HG03457 (cell line): ENCODE results near the gene EDARADD.

Source experiments
- ATAC-seq: cut with Tn5 transposase; IDR thresholded peaks from one replicate; pipeline ENCODE4 v1.9.1; 2021; ENCODE audit warnings: moderate number of reproducible peaks; ENCODE audit not compliant: unreplicated experiment

The EDARADD gene

DNA sequence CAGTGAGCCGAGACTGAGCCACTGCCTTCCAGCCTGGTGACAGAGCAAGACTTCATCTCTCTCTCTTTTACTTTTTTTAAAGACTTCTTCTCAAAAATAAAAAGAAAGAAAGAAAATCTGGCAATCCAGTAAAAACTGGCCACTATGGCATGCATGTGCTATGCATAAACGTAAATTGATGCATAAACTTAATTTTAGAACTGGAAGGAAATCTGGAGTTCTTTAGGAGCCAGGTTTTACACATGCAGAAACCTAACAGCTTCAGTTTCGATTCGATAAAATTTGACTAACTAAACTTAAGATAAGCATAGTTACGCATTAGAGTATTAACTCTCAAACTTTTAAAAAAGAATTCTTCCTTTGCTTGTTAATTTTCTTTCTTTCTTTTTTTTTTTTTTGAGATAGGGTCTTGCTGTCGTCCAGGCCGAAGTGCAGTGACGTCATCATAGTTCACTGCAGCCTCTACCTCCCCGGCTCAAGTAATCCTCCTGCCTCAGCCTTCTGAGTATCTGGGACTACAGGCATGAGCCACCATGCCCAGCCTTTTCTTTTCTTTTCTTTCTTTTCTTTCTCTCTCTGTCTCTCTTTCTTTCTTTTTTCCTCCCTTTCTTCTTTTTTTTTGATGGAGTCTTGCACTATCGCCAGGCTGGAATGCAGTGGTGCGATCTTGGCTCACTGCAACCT, 117.8 kb downstream of the EDARADD start:
- ATAC-seq: no peak

DNA sequence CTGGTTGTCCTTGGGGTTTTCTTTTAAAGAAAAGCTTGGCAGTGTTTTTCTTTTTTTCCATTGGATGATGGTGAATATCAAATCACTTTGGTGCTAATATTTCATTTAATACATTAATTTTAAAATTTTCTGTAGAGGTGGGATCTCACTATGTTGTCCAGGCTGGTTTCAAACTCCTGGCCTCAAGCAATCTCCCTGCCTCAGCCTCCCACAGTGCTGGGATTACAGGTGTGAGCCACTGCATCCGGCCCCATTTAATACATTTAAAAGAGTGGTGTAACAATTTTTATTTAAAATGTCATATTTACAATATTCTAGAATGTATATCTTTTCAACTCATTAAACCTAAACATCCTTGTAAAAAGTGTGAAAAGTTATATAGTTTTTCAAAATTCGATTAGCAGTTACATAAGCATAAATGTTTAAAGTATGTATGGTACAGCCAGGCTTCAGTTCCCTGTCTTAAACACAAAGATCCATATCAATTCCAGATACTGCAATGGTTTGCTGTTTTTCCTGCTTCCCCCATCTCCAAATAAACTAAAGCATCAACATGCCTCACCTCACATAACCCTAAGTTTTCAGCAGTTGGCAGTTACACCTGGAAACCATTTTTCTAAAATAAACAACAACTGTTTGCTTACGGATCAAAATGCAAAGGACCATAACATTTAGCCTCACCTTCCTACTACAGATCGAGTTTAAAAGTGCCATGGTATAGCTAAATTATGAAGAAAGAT, 120.8 kb downstream of the EDARADD start:
- no peak for ATAC-seq

DNA sequence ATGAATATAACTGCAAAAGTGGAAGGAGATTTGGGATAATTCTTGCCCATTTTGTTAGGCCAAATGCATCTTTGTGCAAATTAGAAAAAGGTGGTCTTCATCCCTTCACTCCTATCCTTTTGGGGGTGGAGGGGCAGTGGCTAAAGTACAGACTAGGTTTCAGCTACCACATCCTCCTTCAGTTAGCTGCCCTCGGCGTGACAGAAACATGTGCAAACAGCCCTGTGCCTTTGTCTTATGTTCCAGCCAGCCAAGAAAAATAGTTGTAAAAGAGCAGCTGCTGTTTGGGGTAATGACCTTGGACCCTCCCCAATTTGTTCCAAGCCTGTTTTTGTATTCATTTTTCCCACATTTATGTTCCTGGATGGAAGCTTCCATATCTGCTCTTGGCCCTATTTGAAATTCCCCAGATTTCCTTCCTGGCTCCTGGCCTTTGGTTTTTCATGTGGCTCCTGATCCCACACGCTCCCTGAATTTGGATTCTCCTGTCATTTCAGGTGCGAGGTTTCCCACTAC, 121.4 kb downstream of the EDARADD start:
- ATAC-seq: no peak

DNA sequence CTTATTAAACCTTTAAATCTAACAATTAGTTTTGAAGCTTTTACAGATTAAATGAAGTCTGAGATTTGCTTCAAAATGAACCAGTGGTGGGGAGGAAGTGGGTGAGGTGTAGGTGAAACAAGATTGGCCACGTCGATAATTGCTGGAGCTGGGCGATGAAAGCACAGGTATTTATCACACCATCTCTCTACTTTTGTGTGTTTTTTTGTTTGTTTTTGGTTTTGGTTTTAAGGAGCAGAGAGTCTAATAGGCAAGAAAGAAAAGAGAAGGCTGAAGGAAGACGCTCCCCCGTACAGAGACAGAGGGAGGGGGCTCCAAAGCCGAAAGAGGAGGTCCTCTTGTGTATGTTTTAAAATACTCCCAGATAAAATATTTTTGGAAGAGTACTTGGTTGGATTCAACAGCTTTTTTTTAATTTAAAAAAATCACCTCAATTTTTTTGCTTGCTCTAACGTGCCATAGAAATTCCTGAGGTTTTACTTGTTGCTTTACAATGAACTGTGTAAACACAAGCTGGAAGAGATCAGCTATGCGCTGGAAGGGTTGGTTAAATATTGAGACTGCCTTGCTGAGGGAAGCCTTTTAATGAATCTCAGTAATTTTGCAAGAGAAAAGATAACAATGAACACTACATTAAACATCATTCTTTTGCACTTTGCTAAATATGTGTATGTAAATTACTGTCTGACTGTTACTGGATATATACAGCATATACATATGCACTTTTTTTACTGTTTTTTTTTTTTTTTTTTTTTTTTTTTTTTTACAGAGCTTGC, 123.0 kb downstream of the EDARADD start:
- ATAC-seq: no peak

DNA sequence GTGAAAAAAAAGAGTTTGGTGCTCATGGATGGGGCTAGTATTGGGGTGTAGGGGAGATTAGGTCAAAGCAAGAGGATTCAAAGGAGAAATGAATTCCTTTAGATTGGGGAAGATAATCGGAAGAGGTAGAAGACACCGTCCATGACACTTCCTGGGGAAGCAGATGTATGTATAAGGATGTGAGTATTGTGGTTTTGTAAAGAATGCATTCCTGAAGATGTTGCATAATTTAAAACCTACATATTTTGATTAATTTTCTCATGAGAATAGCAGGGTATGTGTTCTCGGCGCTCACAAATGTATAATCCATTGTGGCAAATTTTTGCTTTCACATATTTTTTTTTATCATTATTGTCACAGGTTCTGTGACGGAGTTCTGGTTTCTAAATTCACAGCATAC, 124.2 kb downstream of the EDARADD start:
- no peak for ATAC-seq

DNA sequence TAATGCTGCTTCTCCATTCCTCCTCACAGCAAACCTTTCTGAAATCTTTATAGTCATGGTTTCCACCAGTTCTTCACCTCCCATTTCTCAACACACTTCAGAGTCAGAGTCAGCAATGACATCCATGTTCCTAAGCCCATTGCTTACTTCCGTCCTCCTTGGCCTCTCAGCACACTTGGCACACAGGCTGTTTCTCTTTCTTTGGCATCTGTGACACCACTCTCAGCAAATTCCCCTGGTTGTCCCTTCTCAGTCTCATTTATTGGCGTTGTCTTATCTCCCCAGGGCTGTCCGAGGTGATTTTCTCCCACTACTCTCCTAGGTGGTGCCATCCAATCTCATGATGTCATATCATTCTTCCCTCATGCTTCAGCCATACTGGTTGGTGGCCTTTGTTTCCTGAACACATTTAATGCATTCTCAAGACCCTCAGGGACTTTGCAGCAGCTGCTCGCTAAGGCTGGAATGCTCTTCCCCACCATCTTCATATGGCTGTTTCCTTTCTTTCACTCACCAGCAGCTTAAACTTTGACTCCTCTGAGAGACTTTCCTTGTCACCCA, 126.4 kb downstream of the EDARADD start:
- ATAC-seq: no peak

DNA sequence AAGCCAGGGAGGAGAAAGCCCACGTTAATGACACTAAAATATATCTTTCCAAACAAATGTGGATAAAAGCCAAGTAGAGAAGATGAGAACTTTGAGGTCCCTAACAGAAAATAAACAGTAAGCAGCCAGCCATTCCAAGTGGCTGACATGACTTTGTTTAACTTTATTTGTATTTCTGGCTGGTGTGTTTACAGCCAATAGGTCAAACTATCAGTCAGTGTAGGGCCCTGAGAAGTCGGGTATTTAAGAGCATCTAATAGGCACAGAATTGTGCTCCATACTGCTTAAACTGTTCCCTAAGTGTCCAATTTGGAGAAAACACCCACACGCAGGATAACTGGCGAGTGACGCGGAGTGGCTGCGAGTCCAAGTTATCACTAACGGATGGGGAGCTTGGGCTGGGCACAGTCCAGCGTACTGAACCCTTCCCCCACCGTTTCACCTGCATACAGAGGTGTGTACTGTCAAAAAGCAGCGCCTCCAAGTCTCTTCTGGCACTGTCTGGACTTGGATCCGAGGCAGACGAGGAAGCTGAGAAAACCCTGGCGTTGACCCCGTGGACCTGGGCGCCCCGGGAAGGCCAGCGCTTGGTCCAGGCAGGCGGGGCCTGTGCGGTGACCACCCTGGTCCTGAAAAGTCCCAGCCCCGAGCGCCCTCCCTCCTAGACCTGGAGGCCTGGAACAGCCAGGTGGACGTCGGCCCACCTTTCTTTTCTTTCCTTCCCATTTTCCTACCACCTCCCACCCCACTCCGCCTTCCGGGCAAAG, 129.0 kb downstream of the EDARADD start:
- no peak for ATAC-seq

DNA sequence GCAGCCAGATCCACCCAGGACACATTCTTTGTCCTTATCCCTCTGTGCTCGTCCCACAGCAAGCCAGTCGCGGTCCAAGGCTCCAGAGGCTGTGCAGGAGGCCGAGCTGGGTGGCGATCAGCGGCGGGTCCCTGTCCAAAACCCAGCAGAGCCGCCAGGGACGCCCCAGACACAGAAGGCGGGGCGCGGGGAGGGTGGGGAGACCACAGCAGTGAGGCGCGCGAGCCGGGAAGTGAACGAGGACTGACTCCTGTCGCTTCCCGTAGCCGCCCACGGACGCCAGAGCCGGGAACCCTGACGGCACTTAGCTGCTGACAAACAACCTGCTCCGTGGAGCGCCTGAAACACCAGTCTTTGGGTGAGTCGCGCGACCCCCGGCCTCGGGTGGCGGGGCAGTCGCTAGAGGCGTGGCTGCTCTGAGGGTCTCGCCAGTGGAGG, 129.6 kb downstream of the EDARADD start, which contains the start of gene LGALS8:
Gene LGALS8, plus strand, starts transcription at position 279 of the 438 bp plus-strand sequence. CDS start 2,089 bp downstream, outside the sequence.
- peak; percentile 37 for ATAC-seq

DNA sequence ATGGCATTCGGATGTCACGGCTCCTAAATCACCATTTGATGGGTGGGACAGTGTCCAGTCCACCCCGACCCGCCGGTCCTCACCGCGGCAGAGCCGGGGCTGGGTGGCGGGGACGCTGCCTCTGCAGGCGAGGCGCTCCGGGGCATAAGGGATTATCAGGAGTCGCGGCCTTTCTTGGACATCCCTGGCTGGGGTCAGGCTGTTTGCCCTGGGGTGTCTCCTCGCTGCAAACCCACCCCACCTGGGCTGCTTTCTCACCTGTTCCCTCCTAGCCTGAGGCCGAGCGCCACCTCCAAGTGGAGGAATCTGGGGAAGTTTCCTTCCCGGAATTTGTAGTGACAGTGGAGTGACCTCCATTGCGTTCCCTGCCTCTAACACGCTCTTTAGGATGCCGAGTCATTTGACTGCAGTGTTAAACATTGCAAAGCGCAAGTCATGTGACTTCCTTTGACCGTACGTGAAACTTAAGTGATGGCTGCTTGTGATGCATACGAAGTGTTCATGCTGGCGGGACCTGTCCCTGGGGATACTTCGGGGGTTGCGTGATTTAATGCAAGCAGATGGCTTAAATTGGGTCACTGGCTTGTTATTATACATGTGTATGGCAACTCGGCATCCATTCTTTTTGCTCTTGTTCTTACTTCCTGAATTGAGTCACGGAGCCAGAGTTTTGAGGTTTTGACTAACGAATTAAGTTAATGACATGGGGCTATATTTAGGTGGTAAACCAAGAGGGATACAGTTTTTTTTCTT, 130.2 kb downstream of the EDARADD start:
- peak; percentile 88 for ATAC-seq

DNA sequence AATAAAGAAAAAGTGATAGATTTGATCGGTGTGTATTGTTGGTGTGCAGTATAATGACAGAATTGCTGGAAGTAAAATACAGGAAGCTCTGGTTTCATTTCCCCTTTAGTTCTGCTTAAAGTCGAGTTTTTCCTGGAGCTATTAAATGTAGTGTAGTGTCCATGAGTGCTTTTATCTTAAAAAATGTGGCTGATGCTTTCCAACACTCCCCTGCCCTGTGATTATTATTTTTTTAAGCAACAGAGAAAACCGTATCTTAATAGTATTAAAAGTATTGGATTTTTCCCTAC, 130.8 kb downstream of the EDARADD start:
- no peak for ATAC-seq

DNA sequence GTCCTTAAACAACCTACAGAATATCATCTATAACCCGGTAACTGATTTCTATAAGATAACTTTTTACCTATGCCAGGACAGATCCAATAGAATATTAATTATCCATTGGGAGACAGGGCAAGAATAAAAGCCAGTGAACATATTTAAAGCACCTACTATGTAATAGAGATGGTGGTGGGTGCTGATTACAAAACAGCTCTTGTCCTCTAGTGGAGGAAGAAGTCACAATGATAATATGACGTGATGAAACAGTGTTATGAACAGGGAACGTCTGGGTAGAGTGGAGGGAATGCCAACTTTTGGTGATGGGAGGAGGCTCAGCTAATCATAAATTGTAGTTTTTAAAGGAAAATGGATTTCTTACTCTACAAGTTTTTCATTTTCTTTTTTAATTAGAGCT, 132.0 kb downstream of the EDARADD start:
- ATAC-seq: no peak

DNA sequence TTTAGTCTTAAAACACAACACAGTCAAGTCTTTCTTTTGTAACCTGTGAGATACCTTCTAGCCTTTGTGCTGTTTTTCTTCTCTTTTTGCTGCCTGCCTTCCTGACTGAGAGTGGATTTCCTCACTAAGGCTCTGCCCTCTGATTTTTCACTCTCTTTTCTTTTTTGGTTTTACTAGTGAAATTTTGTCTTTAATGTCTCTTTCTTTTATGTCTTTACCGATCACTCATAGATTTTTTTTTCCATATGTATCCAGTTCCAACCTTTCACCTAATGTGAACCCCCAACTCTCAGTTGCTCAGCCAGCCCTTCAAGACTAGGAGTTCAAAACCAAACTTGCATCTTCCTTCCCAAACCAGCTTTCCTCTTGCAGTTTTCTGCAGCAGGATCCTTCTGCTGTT, 136.2 kb downstream of the EDARADD start:
- ATAC-seq: no peak

DNA sequence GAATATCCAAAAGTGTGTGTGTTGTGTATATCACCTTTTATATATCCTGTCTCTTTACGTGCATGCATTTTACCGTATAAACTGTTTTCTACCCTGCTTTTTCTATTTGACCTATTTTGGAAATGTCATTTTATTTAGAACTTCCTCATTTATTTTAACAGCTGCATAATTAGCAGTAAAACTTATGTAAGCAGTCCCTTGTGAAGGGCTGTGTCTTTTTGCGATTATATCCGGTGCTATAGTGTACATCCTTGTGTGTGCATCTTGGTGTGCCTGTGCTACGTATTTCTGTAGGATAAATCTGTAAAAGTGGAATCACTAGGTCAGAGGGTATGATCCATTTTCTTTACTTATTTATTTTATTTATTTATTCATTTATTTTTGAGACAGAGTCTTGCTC, 136.9 kb downstream of the EDARADD start:
- no peak for ATAC-seq

DNA sequence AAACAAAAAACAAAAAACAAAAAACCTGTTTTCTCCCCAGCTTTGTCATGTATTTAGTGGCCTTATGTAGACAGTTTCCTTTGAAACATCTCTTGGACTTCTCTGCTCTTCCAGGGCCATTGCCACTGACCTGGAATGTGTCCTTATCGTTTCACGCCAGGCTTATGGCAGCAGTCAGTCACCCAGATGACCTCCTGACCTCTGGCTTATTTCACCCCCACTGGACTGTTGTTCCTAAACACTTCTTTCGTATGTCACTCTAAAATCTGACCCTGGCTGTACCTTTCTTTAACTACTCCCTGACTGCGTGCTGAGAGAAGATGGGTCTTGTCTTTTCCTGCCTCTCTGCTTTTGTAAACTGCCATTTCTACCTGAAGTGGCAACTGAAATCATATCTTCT, 138.8 kb downstream of the EDARADD start:
- ATAC-seq: no peak

DNA sequence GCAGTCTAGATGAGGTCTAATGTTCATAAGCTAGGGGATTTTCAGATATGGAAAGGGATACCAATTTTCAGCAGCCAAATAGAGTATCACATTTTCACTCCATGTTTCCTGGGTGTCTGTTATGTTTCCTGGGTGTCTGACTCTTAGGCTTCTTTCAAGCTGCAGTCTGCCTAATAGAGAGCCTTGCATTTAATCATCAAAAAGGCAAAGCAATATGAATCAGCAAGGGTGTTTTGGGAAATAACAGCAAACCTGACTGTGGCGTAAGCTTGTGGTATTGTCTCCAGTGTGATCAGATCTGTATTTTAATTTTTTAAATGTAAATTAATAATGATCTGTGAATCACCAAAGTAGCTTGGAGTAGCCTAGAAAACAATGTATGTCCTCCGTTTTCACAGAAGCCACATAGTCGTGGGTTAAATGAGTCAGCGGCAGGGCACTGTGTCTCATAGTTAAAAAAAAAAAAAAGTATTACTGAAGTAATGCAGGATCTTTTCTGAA, 140.1 kb downstream of the EDARADD start:
- ATAC-seq: no peak
